H1 (cell line): ENCODE data around the gene ARL11. TPM values are rescaled to one million over a fixed set of nuclear protein-coding genes. Genes with fewer than 3 reads are reported as not detected.

Experiments
- CEBPB ChIP-seq: IDR thresholded peaks from 2 replicates; pipeline ENCODE4 v1.6.1; 2012; ENCODE audit warnings: low read depth, low read length
- FOSL1 ChIP-seq: IDR thresholded peaks from 2 replicates; pipeline ENCODE4 v1.6.1; 2011; ENCODE audit warnings: mild to moderate bottlenecking, low read depth, low read length, moderate library complexity; ENCODE audit not compliant: insufficient read depth
- SIX5 ChIP-seq: IDR thresholded peaks from 2 replicates; pipeline ENCODE4 v1.6.1; 2011; ENCODE audit warnings: mild to moderate bottlenecking, low read depth, low read length
- polyA plus RNA-seq, 7 experiments: library from polyadenylated mRNA; depleted of rRNA in 3 of 7; stranded (reverse) in 5 of 7; unstranded in 2 of 7; fragments of >200 nt in 5 of 7; fragments of 200-250 nt in 2 of 7; gene quantifications; 1 replicate in 5 of 7; 2 replicates in 1 of 7; 4 replicates in 1 of 7; pipeline versions ENCODE4 v1.2.1 to v1.2.3, GENCODE V29; 2011 to 2013; ENCODE audit warnings: missing spikeins in 2 of 7, mixed read lengths in 2 of 7
- total RNA-seq: library from RNA; stranded (reverse); fragmentation: NEBNext Ultra II Directional; extraction: Animal tissue kit (Norgen Biotek cat#: 25700); gene quantifications from 2 replicates; pipeline ENCODE4 v1.2.1, GENCODE V29; 2021

The ARL11 gene
- total and polyA plus RNA-seq, 2 of the 8 experiments (the other 6 are each of a cell fraction or from before 2014, with no cell fraction given) = 0.45 to 0.52 TPM

GRCh38 chr13:49676581-49677298 lies 48.4 kb downstream of the ARL11 start (continued):
- TF ChIP-seq FOSL1 = no peak
- no peak for TF ChIP-seq SIX5
- no peak for TF ChIP-seq CEBPB
